ENCODE results near the gene TMEM132A.
"Not testable (repeated sequence)": the region's sequence is repeated elsewhere in the genome, so short reads cannot be mapped to it uniquely, and the experiment has no call there.

TMEM132A gene

DNA sequence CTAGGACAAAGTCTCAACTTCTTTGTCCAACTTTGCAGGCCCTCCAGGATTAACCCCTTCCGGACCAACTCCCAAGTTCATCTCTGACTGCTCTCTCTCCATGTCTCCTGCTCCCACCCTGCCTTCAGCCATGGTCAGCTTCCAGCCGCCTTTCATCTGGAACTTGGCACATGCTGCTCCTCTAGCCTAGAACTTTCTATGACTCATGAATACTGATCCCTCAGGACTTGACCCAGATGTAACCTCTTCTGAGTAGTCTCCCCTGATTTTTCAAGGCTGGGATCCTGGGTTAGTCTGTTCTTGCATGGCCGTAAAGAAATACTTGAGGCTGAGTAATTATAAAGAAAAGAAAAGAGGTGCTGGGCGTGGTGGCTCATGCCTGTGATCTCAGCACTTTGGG, 32.9 kb downstream of the TMEM132A start:
- DNase-seq (ENCODE audit: low spot score) = no peak

DNA sequence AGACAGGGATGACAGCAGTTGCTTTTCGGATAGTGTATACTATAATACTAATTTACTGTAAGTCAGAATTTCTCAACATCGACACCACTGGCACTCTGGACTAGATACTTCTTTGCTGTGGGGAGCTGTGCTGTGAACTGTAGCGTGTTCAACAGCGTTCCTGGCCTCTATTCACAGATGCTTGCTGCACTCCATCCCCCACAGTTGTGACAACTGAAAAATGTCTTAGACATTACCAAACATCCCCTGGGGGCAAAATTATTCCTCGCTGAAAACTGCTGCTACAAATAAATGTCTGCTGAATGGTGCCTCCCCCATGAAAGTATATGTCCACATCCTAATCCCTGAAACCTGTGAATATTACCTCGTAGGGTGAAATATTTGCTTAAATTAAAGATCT, 35.2 kb downstream of the TMEM132A start:
- DNase-seq (ENCODE audit: low spot score) = no peak

DNA sequence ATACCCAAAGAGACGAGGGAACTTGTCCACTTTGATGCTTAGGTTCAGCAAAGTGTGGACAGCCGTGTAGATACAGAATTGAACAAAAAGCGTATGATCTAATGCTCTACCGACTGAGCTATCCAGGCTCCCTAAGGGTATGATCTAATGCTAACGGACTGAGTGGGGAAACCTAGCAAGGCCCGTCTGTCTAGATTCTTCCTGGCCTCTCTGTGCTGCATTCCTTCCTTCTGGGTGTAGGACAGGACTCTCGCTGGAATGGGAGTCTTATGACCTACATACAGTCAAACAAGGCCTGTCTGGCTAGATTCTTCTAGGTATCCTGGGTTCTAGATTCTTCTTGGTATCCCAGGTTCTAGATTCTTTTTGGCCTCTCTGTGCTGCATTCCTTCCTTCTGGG, 36.1 kb downstream of the TMEM132A start:
- DNase-seq (ENCODE audit: low spot score) = no peak

DNA sequence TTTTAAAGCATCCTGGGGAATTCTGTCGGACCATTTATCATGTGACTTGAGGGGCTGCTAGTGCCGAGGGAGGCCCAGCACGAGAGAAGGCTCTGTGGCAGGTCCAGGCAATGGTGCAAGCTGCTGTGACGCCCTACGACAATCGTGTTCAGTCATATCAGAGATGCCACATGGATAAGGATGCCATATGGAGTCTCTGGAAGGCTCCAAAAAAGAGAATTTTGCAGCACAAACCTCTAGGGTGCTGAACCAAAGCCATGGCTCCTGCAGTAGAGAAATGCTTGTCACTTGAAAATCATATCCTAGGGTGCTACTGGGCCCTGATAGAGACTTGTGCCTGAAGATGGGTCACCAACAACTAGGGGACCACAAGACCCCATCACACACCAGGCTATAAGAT, 40.5 kb downstream of the TMEM132A start:
- DNase-seq (ENCODE audit: low spot score) = no peak

DNA sequence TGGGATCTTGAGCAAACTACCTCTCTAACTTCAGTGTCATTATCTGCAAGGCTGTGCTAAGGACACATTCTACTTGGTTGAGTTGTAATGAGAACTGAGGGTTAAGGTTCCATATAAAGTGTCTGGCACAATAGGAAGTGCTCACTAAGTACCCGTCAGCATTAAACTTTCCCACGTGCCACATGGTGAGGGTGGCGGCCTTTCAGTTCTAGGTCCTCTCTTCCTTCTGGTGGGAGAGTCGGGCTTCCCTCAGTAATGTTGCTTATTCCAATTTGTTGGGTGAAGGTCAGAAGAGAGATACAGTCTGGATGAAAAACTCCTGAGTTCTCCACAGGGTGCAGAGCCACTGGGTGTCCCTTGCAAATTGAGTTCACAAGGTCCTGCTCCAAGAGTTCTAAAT, 42.6 kb downstream of the TMEM132A start:
- DNase-seq (ENCODE audit: low spot score) = no peak

DNA sequence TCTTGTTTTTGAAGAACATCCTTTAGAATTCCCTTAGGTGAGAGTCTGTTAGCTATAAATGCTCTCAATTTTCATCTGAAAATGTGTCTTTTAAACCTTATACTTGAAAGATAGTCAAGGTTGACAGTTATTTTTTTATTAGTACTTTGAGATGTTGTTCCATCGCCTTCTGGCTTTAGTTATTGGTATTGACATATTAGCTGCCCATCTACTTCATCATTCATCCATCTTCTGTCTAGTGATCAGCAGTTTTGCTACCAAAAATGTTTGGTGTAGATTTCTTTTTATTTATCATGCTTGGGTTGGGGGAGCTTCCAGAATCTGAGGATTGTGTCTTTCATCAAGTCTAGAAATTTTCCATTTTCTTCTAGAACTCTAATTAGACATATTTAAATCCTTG, 44.0 kb downstream of the TMEM132A start:
- no peak for DNase-seq (ENCODE audit: low spot score)

DNA sequence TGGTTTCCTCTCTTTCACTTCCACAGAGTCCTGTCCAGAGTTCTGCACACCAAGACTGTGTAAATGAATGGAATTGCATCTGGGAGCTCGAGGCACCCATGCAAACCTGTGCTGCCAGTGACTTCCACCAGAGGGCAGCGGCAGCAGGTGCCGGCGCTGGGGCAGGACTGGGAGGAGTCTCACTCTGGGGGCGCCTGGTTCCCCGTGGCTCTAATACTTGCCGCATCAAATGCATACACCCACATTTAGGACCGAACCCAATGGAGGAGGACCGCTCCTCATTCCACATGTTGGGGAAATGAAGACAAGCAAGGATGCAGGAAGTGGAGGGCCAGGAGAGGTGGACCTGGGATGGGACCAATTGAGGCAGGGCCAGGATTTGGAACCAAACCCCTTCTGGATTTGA, 46.1 kb downstream of the TMEM132A start:
- peak; percentile 86 for DNase-seq (ENCODE audit: low spot score)

DNA sequence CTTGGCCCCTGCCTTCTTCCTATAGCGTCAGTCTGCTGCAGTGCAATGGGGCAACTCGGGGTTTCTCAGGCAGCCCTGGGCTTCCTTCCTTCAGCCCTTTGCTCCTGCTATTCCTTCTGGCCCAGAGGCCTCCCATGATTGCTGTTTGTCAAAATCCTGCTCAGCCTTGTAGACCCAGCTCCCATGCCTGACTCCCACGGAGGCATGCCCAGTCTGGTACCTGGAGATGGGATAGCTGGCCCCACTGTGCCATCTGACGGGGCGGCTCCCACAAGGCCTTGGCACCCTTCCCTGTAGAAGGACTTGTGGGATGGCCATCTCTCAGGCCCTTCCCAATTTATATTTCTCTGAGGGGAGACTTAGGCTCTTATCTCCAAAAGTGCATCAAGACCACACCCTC, 46.6 kb downstream of the TMEM132A start:
- no peak for DNase-seq (ENCODE audit: low spot score)

DNA sequence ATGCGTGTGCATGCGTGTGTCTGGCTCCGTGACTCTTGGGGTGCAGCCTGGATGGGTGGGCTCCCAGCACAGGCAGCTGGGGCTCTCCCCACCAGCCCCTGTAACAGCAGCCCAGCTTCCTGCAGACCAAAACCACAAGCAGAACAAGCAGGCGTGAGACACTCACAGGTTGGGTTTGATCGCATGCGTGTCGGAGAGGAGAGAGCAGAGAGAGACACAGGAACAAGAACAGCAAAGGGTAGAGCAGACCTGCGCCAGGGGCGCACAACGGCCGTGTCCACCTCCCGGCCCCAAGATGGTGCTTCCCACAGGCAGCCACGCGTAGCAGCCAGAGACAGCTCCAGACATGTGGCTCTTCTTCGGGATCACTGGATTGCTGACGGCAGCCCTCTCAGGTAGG, 47.3 kb downstream of the TMEM132A start, which contains the start of gene CD6:
Gene CD6 (plus strand): TSS at position 161 of the 400 bp plus-strand sequence. CDS start 186 bp downstream, at position 347.
- peak; percentile 79 for DNase-seq (ENCODE audit: low spot score)

DNA sequence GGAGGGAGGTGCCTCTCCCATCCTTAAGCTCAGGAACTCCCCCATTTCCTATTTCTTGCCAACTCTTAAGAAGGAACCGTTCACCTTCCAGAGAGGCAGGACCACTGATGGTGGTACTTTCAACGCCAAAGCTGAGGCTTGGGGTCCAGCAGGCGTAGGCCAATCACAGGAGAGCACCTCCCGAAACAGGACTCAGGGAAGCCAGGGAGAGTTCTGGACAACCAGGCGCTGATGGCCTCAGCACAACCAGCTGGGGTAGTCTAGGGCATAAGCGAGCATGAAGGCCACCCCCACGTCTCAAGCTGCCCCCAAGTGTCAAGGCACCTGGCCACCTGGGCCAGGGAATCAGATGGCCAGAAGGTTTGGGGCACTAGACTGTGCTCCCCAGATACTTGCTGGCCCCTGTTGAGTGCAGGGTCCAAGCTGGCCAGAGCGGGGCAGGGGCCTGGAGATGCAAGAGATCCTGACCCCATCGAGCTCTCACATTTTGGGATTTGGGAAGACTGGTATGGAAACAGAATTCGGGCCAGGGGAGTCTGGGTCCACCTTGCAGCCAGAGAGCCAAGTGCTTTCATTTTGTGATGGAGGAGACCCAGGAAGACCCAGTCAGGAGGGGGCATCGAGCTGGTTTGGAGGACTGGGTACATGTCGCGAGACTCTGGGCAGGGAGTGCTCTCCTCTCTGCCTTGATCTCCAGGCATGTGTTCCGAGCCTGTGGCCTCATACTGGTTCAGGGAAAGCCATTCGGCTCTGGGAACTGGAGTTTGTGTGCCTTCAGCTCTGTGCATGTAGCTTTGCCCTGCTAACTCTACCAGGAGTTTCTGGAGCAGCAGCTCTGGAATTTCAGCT, 48.1 kb downstream of the TMEM132A start:
- no peak for DNase-seq (ENCODE audit: low spot score)

DNA sequence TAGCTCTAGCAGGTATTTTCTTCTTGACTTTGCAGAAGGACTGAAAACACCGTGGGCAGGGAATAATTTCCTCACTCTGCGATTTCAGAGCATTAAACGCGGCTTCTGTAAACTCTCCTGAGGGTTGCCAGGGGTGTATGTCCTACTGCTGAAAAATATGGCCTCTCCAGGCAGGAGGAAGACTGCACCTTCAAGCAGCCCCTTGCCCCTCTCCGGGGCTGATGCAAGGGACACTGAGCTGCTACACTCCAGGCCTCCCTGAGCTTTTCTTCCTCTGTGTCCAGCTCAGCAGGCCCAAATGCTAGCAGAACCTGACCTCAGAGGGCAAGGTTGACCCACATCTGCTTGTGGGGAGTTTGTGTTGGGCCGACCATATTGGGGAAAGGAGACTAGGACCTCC, 49.4 kb downstream of the TMEM132A start:
- DNase-seq (ENCODE audit: low spot score) = no peak

DNA sequence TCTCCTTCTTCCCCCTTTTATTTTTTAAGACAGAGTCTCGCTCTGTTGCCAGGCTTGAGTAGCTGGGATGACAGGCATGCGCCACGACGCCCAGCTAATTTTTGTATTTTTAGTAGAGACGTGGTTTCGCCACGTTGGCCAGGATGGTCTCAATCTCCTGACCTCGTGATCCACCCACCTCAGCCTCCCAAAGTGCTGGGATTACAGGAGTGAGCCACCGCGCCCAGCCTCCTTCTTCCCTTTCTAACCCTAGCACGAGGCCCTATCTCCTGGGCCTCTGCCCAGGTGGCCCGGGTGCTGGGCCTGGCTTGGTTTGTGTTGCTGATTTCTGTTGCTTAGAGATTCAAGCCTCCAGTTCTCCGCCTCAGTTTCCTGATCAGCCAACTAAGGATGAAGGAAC, 50.1 kb downstream of the TMEM132A start:
- DNase-seq (ENCODE audit: low spot score) = not testable (repeated sequence)

DNA sequence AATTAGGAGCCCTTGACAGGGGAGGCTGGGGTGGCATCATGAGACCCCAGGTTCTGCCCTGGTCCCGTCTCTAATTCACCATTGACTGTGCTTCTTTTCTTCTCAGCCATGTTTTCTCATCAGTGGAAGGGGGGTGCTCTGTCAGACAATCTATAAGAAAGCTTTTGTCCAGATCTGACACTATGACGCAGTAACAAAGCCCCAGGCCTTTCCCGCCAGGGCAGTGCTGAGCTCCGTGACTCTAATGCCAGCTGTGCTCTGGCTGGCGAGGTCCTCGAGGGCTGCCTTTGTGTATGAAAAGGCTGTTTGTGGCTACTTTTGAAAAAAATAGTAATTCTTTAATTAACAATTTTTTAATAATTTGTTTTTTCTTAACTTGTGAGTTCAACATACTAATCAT, 50.5 kb downstream of the TMEM132A start:
- DNase-seq (ENCODE audit: low spot score) = no peak

DNA sequence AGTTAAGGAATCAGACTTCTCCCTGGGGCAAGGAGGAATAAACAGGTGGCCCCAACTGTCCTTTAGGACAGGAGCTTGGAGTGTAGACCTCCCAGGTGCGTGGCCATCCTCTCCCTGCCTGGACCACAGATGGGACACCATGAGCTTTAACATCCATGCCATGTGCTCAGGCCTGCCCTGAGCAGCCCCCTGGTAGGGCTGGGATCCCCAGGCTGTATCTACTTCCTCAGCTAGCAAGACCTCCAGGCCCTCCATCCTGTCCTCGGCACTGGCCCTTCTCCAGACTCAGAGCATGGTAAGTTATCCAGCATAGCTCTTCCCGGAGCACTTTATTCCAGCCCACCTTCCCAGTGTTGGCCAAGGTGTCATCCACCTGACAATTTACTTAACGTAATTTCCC, 53.0 kb downstream of the TMEM132A start:
- no peak for DNase-seq (ENCODE audit: low spot score)

DNA sequence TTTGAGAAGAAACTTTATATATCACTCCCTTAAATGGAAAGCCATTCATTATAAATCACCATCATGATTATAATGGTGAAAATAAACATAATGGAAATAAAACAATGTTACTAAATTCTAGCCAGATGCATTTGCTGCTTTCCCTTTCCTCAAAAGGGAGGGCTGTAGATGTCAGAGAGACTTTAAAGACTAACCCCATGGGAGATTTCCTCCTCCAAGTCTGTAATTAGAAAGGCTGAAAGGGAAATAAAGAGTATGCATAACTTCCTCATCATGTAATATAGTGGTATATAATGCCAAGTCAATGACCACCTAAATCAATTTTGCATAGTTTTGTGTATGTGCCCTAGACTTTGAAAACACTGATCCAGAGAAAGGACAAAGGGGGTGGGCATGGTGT, 53.6 kb downstream of the TMEM132A start:
- no peak for DNase-seq (ENCODE audit: low spot score)

DNA sequence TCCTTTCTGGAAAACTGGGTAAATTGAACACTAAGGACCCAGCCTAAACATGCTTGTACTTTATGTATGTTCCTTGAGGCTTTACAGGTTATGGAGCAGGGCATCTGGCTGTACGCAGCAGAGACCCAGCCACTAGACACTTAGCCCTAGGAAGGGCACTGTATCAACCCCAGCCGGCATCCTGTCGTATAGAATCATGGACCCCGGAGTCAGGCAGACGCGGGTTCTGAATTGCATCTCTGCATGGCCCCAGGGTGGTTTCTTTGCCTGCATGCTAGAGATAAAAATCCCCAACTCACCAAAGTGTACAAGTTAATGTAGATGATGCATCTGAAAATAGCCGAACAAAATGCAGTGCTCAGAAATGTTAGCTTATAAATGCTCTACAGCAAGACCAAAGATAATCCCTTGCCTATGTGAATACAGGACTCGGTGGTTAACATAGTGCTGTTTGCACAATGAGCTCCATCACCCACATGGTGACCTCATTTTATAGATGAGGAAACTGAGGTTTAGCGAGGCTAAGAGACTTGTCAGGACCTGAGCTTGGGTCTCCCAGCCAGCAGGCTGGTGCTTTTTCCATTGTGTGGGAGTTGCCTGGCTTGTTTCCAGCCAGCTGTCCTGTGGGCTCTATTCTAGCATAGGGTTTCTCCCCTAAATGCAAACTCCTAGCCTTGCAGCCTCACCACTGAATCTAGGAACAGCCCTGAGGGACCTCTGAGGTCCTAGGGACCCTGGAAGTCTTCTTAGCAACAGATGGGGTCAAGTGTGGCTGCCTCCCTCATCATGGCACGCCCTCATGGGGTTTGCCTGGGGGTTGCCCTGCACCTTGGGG, 54.5 kb downstream of the TMEM132A start:
- DNase-seq (ENCODE audit: low spot score) = peak; percentile 75

DNA sequence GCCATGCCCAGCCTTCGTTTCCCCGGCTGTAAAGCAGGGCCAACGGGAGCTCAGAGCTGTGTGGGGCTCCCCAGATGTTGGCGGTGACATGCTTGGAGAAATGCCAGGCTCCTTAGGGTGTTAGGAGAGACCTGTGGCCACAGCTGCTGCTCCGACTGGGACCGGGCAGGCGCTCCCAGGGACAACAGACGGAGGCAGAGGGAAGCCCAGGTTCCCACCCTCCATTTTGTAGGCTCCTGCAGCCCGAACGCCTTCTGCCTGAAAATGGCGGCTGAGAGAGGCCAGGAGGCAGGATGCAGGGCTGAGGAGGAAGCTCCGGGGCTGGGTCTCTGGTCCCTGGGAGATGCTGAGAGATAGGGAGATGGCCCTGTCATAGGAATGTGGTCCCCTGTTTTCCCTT, 57.3 kb downstream of the TMEM132A start:
- DNase-seq (ENCODE audit: low spot score) = no peak

DNA sequence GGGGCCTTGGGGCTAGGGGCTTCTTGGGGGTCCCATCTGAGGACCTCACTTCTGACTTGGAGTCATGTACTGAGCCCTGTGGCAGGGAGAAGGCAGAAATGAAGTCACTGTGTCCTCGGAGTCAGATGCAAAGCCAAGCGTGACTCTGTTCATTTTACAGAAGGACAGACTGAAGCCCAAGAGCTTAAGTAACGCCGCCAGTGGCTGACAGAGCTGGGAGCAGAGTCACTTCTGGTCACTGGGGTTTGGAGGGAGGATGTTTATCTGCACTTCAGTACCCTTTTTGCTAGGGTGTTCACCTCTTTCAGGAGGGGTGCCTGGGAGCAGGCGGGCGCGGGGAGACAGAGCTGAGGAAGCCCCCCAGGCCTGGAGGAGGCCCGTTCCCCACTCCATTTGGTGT, 57.9 kb downstream of the TMEM132A start:
- DNase-seq (ENCODE audit: low spot score) = no peak

DNA sequence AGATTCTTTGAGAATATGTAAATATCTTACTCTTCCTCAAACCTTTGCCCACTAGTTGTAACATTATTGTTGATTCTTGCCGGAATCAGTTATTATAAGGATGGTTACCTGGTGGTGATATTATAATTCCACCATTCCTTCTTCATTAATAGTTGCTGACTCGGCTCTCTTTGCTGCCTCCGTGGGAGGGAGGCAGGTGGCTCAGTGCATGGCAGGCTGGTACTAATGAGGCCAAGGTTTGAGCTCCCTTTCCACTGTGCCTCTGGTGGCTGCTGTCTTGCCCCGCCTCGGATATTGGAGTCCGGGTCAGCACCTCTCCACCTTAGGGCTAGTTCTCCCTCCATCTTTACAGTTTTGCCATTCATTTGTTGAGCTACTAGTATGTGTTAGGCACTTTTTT, 59.9 kb downstream of the TMEM132A start:
- DNase-seq (ENCODE audit: low spot score) = no peak

DNA sequence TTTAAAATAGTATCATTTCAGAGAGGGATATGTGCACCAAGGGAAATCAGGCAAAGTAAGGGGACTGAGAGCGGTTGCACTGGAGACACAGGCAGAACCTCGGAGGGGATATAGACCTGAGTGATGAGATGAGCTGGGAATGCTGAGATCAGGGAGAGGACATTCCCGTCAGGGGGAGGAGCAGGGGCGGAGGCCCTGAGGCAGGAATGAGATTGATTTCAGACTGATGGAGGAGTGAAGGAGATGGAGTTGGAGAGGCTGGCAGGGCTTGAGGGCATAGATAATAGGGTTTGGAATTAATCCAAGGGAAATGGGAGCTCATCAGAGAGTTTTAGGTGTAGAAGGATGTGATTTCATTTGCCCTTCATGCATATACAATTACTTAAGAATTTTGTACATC, 60.4 kb downstream of the TMEM132A start:
- DNase-seq (ENCODE audit: low spot score) = no peak

DNA sequence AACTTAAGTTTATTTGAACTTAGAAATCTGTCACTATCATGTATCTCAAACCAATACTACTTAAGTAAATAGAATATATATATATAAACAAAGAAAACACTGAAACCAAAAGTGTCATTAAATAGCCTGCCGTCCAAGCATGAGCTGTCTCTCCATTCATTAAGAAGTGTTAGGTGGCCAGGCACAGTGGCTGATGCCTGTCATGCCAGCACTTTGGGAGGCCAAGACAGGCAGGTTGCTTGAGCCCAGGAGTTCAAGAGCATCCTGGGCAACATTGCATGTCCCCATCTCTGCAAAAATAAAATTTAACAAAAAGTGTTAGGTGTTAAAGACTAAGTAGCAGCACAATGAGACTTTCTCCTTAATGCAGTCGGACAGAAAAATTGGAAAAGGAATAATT, 61.2 kb downstream of the TMEM132A start:
- DNase-seq (ENCODE audit: low spot score) = no peak

DNA sequence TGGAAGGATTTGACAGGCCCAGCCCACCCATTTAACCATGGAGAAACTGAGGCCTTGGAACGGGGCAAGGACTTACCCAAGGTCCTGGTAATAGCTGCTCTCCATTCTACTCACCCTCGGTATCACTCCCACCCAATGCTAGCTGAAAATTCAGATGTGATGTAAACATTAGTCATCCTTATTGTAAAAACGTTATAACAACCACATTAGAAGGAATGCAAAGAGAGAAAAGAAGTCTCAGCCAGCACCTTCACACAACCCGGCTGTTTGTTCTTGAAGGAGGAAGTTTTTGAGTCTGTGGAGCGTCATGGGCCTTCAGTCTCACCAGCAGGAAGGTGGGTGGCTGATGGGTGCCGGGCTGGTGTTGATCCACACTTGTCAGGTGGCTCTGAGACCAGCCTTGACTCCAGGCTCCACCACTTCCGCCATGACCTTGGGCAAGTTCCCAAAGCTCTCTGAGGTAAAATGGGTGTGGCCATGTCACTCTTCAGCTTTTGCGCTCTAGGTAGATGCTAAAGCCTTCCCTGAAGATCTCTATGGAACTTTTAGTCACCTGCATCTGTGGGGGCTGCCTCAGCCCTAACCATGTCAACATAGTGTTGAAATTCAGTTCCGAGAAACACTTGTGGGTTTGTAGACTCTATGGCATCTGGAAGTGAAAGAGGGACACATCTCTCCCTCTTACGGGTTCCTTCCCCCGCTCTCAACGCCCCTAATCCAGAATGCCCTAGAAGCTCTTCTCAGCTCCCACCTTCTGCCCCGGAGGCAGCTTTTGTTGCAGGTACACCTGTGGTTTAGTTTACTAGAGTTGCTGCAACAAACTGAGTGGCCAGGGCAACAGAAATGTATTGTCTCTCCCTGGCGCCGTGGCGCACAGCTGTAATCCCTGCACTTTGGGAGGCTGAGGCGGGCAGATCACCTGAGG, 62.0 kb downstream of the TMEM132A start:
- DNase-seq (ENCODE audit: low spot score) = peak; percentile 88
